PC-9 (cell line): Measurements from ENCODE around the gene FOXP3.

Experiments used
- CTCF ChIP-seq: fragments of 200-600 bp; sonication (generic); conservative IDR thresholded peaks from 2 replicates; pipeline ENCODE4 v1.6.1; 2017; ENCODE audit warnings: mixed run types, antibody characterized with exemption, mild to moderate bottlenecking, moderate library complexity
- EZH2 ChIP-seq: fragments of 200-600 bp; sonication (generic); IDR thresholded peaks from 2 replicates; pipeline ENCODE4 v1.8.0; 2017; ENCODE audit warnings: antibody characterized with exemption, low read depth

DNA sequence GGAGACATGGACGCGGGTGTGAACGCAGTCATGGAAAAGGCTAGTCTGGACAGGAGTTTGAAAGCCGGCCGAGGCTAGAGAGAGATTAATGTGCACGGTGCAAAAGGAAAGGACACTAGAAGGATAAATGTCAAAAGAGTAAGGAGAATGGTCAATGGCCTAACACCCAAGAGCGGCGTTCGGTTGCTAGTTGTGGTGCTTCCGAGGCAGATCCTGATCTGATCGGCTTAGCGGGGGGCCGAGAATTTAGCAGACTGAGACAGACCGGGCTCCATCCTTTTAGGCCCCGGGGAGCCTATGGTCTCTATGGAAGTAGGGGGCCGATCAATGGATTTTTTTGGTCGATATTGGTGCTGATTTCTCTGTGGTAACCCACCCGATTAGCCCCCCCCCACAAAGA lies 45.9 kb upstream of the FOXP3 start:
- TF ChIP-seq CTCF, result no peak
- TF ChIP-seq EZH2, result no peak
